K562 (cell line): ENCODE data around the gene CLDN5. TPM values are rescaled to one million over a fixed set of nuclear protein-coding genes. Genes with fewer than 3 reads are reported as not detected.

ENCODE experiments used
- AFF4 ChIP-seq: sonication (generic); formaldehyde crosslinking; IDR thresholded peaks from 2 replicates; pipeline ENCODE4 v1.8.0; 2023; ENCODE audit warnings: mild to moderate bottlenecking, missing genetic modification reagents
- ETV6 ChIP-seq, 3 experiments: fragments of 150-350 bp in 1 of 3; sonication (generic) in 1 of 3; formaldehyde crosslinking in 1 of 3; IDR thresholded peaks; 2 replicates each; pipeline versions ENCODE4 v1.6.1 to v1.8.0; 2014 to 2022; ENCODE audit warnings: borderline replicate concordance in 2 of 3, low read depth in 2 of 3, antibody characterized with exemption in 1 of 3, low read length in 1 of 3, mild to moderate bottlenecking in 1 of 3, missing genetic modification reagents in 1 of 3
- MNT ChIP-seq, 2 experiments: fragments of 450-650 bp; conservative IDR thresholded peaks; 2 replicates each; pipeline ENCODE4 v1.6.1; 2017; ENCODE audit warnings: mild to moderate bottlenecking in 2 of 2, moderate library complexity in 2 of 2
- polyA plus RNA-seq, 8 experiments: library from polyadenylated mRNA; depleted of rRNA in 4 of 8; stranded (reverse) in 5 of 8; unstranded in 3 of 8; fragments of >200 nt; fragmentation: Nextera tagmentation in 2 of 8; fragmentation: Illumina TruSeq in 1 of 8; extraction: Ambion mirVana in 2 of 8; extraction: Trizol in 1 of 8; gene quantifications; 2 replicates each; pipeline versions ENCODE4 v1.2.1 to v1.2.3, GENCODE V29; 2011 to 2014; ENCODE audit warnings: inconsistent platforms in 1 of 8, missing spikeins in 1 of 8
- total RNA-seq, 7 experiments: library from RNA; depleted of rRNA in 6 of 7; stranded (reverse); fragments of >200 nt in 6 of 7; fragmentation: Illumina TruSeq in 2 of 7; extraction: Trizol in 2 of 7; gene quantifications; 2 replicates each; pipeline versions ENCODE4 v1.2.1 to v1.2.3, GENCODE V29; 2011 to 2021; ENCODE audit warnings: low replicate concordance in 1 of 7

CLDN5 gene
- total and polyA plus RNA-seq, 9 of the 15 experiments (the other 6 are each of a cell fraction or from before 2014, with no cell fraction given), result 0.20 TPM; not detected in 8

GRCh38 chr22:19565382-19566278, 41.4 kb upstream of the CLDN5 start (continued):
- no peak for TF ChIP-seq AFF4 (CRISPR knock-in tag)
- TF ChIP-seq MNT (conservative IDR thresholded peaks at IDR 0.05), result no peak
- no peak for TF ChIP-seq ETV6 (IDR thresholded peaks at IDR 0.05; ENCODE audit: borderline replicate concordance in 1 of 2, low read depth in 2 of 2, low read length in 1 of 2)
- TF ChIP-seq ETV6 (CRISPR knock-in tag; IDR thresholded peaks at IDR 0.05; ENCODE audit: borderline replicate concordance), result no peak
